Measurements from ENCODE around the gene PBX1. TPM values are rescaled to one million over a fixed set of nuclear protein-coding genes. Genes with fewer than 3 reads are reported as not detected.
A peak's percentile ranks its signal among the peaks of the same experiment; 100 is the strongest.

Gene PBX1
- total RNA-seq, 1 experiment from 2014 or later: 102 TPM

DNA sequence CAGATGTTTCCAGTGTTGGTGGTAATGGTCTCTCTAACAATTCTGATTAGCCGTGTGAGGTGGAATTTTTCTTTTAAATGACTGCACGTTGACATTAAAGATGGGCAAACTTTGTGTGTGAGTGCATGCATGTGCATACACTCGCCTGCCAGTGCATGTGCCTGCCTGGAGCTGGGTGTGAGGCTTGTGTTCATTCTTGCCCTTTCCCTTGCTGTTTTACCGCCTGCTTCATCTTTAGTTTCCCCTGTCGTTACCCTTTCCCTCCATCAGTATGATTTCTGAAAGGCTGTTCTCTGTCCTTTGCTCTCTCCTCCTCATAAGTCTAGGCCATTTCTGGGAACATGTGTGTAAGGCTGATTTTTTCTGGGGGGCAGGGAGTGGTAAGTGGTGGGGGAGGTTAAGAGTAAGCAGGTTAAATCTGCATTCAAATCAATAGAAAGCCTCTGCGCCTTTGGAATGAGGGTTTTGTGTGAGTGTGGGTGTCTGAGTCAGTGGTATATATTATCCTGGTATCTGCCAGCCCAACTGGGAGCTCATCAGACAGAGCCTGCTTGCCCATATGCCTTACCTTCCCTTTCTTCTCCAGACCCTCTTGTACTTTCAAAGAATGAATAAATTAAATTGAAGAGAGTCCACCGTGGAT is 112.5 kb downstream of the PBX1 start:
- CTCF ChIA-PET: interaction anchor here (0.7 to 3.8 kb wide), 3 partner anchors 11 to 116 kb away, joined by 3 to 43 read pairs (median 3); no protein-coding TSS in a partner anchor
- H3K9me3 Mint-ChIP-seq: peaks cover 10% of the 10 kb centered on the region
- H3K4me1 Mint-ChIP-seq: peaks cover 49% of the 10 kb centered on the region
- no peaks in the 10 kb centered on the region for H3K27me3 Mint-ChIP-seq (ENCODE audit: low read depth)
- no peak for TF ChIP-seq TEAD1 (CRISPR knock-in tag; IDR thresholded peaks at IDR 0.05)
- no peak for TF ChIP-seq ZNF671 (CRISPR knock-in tag; IDR thresholded peaks at IDR 0.05)
- TF ChIP-seq, protein P1, sequence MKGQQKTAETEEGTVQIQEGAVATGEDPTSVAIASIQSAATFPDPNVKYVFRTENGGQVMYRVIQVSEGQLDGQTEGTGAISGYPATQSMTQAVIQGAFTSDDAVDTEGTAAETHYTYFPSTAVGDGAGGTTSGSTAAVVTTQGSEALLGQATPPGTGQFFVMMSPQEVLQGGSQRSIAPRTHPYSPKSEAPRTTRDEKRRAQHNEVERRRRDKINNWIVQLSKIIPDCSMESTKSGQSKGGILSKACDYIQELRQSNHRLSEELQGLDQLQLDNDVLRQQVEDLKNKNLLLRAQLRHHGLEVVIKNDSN (CRISPR knock-in tag; IDR thresholded peaks at IDR 0.05): no peak
- no peak for TF ChIP-seq ZNF317 (CRISPR knock-in tag; IDR thresholded peaks at IDR 0.05; ENCODE audit: borderline replicate concordance, low read depth)
- no peak for TF ChIP-seq TEAD4 (CRISPR knock-in tag; IDR thresholded peaks at IDR 0.05)
- no peak for TF ChIP-seq GABPB1 (CRISPR knock-in tag; IDR thresholded peaks at IDR 0.05)
- TF ChIP-seq, protein P2, sequence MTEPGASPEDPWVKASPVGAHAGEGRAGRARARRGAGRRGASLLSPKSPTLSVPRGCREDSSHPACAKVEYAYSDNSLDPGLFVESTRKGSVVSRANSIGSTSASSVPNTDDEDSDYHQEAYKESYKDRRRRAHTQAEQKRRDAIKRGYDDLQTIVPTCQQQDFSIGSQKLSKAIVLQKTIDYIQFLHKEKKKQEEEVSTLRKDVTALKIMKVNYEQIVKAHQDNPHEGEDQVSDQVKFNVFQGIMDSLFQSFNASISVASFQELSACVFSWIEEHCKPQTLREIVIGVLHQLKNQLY (CRISPR knock-in tag; IDR thresholded peaks at IDR 0.05): no peak
- TF ChIP-seq MXD4 (CRISPR knock-in tag; IDR thresholded peaks at IDR 0.05; ENCODE audit: borderline replicate concordance): no peak
- TF ChIP-seq, protein P3, sequence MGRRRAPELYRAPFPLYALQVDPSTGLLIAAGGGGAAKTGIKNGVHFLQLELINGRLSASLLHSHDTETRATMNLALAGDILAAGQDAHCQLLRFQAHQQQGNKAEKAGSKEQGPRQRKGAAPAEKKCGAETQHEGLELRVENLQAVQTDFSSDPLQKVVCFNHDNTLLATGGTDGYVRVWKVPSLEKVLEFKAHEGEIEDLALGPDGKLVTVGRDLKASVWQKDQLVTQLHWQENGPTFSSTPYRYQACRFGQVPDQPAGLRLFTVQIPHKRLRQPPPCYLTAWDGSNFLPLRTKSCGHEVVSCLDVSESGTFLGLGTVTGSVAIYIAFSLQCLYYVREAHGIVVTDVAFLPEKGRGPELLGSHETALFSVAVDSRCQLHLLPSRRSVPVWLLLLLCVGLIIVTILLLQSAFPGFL (CRISPR knock-in tag; IDR thresholded peaks at IDR 0.05; ENCODE audit: borderline replicate concordance): no peak
- TF ChIP-seq, protein P4, sequence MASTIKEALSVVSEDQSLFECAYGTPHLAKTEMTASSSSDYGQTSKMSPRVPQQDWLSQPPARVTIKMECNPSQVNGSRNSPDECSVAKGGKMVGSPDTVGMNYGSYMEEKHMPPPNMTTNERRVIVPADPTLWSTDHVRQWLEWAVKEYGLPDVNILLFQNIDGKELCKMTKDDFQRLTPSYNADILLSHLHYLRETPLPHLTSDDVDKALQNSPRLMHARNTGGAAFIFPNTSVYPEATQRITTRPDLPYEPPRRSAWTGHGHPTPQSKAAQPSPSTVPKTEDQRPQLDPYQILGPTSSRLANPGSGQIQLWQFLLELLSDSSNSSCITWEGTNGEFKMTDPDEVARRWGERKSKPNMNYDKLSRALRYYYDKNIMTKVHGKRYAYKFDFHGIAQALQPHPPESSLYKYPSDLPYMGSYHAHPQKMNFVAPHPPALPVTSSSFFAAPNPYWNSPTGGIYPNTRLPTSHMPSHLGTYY (CRISPR knock-in tag; IDR thresholded peaks at IDR 0.05): no peak
- no peak for TF ChIP-seq ZNF121 (CRISPR knock-in tag; IDR thresholded peaks at IDR 0.05)
- no peak for TF ChIP-seq ESRRA (CRISPR knock-in tag; IDR thresholded peaks at IDR 0.05; ENCODE audit: borderline replicate concordance)
- TF ChIP-seq, protein P5, sequence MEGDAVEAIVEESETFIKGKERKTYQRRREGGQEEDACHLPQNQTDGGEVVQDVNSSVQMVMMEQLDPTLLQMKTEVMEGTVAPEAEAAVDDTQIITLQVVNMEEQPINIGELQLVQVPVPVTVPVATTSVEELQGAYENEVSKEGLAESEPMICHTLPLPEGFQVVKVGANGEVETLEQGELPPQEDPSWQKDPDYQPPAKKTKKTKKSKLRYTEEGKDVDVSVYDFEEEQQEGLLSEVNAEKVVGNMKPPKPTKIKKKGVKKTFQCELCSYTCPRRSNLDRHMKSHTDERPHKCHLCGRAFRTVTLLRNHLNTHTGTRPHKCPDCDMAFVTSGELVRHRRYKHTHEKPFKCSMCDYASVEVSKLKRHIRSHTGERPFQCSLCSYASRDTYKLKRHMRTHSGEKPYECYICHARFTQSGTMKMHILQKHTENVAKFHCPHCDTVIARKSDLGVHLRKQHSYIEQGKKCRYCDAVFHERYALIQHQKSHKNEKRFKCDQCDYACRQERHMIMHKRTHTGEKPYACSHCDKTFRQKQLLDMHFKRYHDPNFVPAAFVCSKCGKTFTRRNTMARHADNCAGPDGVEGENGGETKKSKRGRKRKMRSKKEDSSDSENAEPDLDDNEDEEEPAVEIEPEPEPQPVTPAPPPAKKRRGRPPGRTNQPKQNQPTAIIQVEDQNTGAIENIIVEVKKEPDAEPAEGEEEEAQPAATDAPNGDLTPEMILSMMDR (IDR thresholded peaks at IDR 0.05): no peak
- TF ChIP-seq, protein P6, sequence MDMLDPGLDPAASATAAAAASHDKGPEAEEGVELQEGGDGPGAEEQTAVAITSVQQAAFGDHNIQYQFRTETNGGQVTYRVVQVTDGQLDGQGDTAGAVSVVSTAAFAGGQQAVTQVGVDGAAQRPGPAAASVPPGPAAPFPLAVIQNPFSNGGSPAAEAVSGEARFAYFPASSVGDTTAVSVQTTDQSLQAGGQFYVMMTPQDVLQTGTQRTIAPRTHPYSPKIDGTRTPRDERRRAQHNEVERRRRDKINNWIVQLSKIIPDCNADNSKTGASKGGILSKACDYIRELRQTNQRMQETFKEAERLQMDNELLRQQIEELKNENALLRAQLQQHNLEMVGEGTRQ (CRISPR knock-in tag; IDR thresholded peaks at IDR 0.05): no peak
- TF ChIP-seq ZNF232 (CRISPR knock-in tag; IDR thresholded peaks at IDR 0.05): no peak
- no peak for TF ChIP-seq JUN (CRISPR knock-in tag; IDR thresholded peaks at IDR 0.05)
- no peak for TF ChIP-seq NR3C1 (CRISPR knock-in tag; conservative IDR thresholded peaks at IDR 0.05; ENCODE audit: low read depth)
- no peak for TF ChIP-seq NFYB (CRISPR knock-in tag; conservative IDR thresholded peaks at IDR 0.05; ENCODE audit: low read depth)
- TF ChIP-seq, protein P7, sequence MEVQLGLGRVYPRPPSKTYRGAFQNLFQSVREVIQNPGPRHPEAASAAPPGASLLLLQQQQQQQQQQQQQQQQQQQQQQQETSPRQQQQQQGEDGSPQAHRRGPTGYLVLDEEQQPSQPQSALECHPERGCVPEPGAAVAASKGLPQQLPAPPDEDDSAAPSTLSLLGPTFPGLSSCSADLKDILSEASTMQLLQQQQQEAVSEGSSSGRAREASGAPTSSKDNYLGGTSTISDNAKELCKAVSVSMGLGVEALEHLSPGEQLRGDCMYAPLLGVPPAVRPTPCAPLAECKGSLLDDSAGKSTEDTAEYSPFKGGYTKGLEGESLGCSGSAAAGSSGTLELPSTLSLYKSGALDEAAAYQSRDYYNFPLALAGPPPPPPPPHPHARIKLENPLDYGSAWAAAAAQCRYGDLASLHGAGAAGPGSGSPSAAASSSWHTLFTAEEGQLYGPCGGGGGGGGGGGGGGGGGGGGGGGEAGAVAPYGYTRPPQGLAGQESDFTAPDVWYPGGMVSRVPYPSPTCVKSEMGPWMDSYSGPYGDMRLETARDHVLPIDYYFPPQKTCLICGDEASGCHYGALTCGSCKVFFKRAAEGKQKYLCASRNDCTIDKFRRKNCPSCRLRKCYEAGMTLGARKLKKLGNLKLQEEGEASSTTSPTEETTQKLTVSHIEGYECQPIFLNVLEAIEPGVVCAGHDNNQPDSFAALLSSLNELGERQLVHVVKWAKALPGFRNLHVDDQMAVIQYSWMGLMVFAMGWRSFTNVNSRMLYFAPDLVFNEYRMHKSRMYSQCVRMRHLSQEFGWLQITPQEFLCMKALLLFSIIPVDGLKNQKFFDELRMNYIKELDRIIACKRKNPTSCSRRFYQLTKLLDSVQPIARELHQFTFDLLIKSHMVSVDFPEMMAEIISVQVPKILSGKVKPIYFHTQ (CRISPR knock-in tag; IDR thresholded peaks at IDR 0.05): no peak
- no peak for TF ChIP-seq NR1H2 (CRISPR knock-in tag; IDR thresholded peaks at IDR 0.05)
- H3K27ac Mint-ChIP-seq: peak overlapping the region; percentile 64
- no peak overlapping the region for H3K4me3 Mint-ChIP-seq
- peaks cover 9% of the 10 kb centered on the region for H3K36me3 Mint-ChIP-seq
- POLR2A ChIA-PET: no interaction called here
- ATAC-seq (peak; percentile 36), DNase-seq (ENCODE audit: low spot score) (no peak)
